B cell (primary cell): ENCODE data around the gene SLC39A12.

Experiments
- CTCF ChIP-seq: fragments of 200-600 bp; IDR thresholded peaks from one replicate; pipeline ENCODE4 v1.8.0; 2022; ENCODE audit warnings: antibody characterized with exemption, mild to moderate bottlenecking
- EZH2 ChIP-seq: IDR thresholded peaks from 2 replicates; pipeline ENCODE4 v1.6.1; 2012; ENCODE audit warnings: borderline replicate concordance, low read depth, mild to moderate bottlenecking, moderate library complexity, low read length; ENCODE audit not compliant: insufficient read depth, poor library complexity, severe bottlenecking

- TF ChIP-seq CTCF: no peak
- TF ChIP-seq EZH2: no peak
Measured at GRCh38 chr10:17974505-17974904, 22.8 kb downstream of the SLC39A12 start.
